GM10248 (cell line): ENCODE data around the gene MLC1.

ENCODE experiments used
- CTCF ChIA-PET: fragments of 300-600 bp; sonication (Branson Sonifier 250); formaldehyde crosslinking; extraction: SDS; loops from one replicate; lab custom pipeline; 2021; ENCODE audit warnings: antibody characterized with exemption; lab: Yijun Ruan, JAX
- POLR2A ChIA-PET: fragments of 350-650 bp; sonication (Branson Sonifier 250); formaldehyde crosslinking; extraction: SDS; loops from one replicate; lab custom pipeline; 2020; ENCODE audit warnings: antibody characterized with exemption; lab: Yijun Ruan, JAX
- DNase-seq: peaks from one replicate; pipeline ENCODE4 v3.0.0; 2012; ENCODE audit errors: extremely low spot score
- TF ChIP-seq, protein P1 (sequence below): IDR thresholded peaks from 2 replicates; pipeline ENCODE4 v1.5.1; 2012; ENCODE audit warnings: mild to moderate bottlenecking, low read depth; ENCODE audit errors: extremely low read depth, missing control alignments, control extremely low read depth

Gene MLC1

DNA sequence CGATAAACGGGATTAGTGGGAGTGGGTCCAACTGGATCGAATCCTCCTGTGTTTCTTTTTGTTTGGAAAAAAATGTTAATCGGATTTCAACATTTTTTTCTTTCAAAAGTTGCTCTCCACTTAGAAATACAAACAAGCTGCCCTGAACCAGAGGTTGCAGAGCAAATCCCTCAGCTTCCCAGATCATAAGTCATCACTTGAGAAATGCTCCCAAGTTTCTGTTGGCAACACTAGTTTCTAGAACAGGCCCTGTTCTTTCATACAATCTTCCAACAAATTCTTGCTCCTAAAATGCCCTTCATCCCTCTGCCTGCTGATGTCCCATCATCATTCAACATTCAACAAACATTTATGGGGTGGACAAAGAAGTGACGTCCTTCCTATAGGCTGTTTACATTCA, 1.3 kb upstream of the MLC1 start:
- ChIA-PET CTCF (no interaction called here), POLR2A (no interaction called here)
- TF ChIP-seq, protein P1, sequence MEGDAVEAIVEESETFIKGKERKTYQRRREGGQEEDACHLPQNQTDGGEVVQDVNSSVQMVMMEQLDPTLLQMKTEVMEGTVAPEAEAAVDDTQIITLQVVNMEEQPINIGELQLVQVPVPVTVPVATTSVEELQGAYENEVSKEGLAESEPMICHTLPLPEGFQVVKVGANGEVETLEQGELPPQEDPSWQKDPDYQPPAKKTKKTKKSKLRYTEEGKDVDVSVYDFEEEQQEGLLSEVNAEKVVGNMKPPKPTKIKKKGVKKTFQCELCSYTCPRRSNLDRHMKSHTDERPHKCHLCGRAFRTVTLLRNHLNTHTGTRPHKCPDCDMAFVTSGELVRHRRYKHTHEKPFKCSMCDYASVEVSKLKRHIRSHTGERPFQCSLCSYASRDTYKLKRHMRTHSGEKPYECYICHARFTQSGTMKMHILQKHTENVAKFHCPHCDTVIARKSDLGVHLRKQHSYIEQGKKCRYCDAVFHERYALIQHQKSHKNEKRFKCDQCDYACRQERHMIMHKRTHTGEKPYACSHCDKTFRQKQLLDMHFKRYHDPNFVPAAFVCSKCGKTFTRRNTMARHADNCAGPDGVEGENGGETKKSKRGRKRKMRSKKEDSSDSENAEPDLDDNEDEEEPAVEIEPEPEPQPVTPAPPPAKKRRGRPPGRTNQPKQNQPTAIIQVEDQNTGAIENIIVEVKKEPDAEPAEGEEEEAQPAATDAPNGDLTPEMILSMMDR = no peak
- no peak for DNase-seq

DNA sequence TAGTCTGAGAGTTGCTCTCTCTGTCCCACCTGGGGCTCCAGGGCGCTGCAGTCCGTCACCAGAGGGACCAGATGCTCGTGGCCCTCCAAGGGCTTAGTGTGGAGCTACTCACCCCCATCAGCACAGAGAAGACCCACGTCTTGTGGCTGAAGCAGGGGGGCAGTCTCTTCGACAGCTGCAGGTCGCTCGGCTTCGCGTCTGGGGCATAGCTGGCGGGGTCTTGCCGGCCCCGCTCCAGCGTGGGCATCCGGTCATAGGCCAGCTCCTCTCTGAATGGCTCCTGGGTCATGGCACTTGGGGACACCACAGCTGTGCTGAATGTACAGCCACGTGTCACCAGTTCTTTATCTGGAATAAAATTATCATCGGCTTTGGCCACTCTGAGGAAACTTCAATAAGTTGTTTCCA, 608 bp downstream of the MLC1 start:
- ChIA-PET CTCF (interaction anchor here (1.3 kb wide), 1 partner anchor 54 kb away, joined by 4 read pairs; no protein-coding TSS in a partner anchor), POLR2A (no interaction called here)
- TF ChIP-seq, protein P1 = no peak
- DNase-seq = no peak

DNA sequence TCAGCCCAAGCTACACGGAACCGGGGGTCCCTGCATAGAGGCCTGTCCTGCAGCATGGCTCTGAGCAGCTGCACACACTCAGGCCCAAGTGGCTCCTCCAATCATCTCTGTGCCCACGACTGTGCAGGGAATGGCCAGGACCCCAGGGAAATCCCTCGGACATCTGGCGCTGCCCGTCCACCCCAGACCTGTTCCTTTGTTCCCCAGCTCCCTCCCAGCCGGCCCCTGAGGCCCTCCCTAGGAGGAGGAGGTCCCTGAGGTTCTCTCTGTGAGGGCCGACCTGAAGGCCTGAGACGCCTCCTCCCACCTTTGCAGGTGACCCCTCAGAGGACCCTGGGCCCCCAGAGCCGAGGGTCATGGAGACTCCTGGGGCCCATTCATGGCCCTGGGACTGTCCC, 1.1 kb downstream of the MLC1 start:
- DNase-seq = no peak
- POLR2A ChIA-PET = no interaction called here
- TF ChIP-seq, protein P1 = no peak
- CTCF ChIA-PET = interaction anchor here (1.3 kb wide), 1 partner anchor 54 kb away, joined by 4 read pairs; no protein-coding TSS in a partner anchor

DNA sequence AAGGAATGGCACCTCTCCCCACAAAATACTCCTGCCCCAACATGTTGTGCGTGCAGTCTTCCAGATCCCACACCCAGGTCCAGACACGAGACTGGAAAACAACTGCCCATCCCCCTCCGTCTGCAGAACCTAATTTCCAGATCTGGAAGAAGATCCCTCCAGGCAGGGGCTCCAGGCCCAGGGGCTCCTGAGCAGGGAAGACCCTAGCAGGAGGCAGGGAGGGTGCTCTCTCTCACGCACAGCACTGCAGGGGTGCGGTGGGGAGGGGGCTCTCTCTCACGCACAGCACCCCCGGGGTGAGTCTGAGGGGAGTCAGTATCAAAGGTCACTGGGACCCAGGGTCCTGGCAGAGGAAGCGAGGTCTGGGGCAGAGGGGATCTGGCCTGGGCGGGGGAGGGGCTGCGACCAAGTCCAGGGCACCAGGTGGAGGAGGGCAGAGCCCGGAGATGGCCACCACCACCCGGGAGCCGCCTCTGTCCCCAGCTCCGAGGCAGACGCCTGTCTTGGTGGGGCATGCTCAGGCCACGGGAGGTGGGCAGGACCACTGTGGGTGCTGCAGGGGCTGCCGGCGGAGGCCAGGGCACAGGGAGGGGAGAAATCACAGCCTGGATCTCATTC, 1.7 kb downstream of the MLC1 start:
- no peak for DNase-seq
- CTCF ChIA-PET = interaction anchor here (1.3 kb wide), 1 partner anchor 53 kb away, joined by 4 read pairs; no protein-coding TSS in a partner anchor
- POLR2A ChIA-PET = no interaction called here

DNA sequence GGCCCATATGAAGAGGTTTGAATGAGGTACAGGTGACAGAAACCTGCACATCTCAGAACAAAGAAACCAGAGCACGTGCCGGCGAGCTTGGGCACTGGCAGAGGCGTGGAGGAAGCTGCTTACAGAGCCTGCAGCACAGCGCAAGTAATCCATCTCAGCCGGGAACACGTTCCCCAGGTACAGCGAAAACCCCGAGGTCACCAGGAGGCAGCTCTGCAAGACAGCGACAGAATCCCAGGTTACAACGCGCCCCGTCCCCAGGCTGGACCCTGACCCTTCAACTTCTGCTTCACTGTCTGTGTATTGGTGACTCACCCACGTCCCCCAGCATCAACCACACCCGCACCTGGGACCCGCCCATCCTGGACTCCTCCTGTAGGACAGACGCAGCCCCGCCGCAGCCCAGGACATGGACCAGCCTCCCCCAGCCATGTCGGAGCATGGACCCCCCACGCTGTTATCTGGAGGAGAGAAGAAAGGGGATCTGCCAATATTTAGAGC, 2.2 kb downstream of the MLC1 start:
- CTCF ChIA-PET = no interaction called here
- TF ChIP-seq, protein P1 = no peak
- DNase-seq = no peak
- POLR2A ChIA-PET = no interaction called here

More for the DNA sequence above, 1.7 kb downstream of the MLC1 start:
- TF ChIP-seq, protein P1 = no peak

DNA sequence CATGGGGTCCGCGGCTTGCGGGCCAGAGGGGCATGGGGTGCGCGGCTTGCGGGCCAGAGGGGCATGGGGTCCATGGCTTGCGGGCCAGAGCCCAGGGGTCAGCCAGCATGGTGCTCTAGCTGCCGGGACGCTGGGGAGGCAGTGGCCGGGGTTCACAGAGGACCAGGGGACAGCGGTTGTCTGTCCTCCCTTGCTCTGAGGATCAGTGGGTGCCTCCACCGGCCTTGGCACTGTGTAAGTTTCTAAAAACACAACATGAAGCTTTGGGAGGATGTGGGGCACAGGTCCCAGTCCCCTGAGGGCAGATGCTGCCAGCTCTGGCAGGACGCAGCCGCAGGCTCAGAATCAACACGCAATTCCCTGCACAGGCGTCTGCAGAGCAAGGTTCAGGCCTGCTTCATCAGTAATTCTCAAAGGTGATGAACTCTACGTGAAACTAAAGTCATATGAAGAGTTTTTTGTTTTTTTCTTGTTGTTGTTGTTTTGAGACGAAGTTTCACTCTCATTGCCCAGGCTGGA, 3.0 kb downstream of the MLC1 start:
- TF ChIP-seq, protein P1 = no peak
- CTCF ChIA-PET = interaction anchor here (0.7 kb wide), 1 partner anchor 10 kb away, joined by 3 read pairs; no protein-coding TSS in a partner anchor
- POLR2A ChIA-PET = no interaction called here
- no peak for DNase-seq
